ENCODE data around the gene CTNS. TPM values are rescaled to one million over a fixed set of nuclear protein-coding genes. Genes with fewer than 3 reads are reported as not detected.

CTNS gene
- total and polyA plus RNA-seq, 2 donors from 2014 or later: 11.9 to 15.7 TPM

DNA sequence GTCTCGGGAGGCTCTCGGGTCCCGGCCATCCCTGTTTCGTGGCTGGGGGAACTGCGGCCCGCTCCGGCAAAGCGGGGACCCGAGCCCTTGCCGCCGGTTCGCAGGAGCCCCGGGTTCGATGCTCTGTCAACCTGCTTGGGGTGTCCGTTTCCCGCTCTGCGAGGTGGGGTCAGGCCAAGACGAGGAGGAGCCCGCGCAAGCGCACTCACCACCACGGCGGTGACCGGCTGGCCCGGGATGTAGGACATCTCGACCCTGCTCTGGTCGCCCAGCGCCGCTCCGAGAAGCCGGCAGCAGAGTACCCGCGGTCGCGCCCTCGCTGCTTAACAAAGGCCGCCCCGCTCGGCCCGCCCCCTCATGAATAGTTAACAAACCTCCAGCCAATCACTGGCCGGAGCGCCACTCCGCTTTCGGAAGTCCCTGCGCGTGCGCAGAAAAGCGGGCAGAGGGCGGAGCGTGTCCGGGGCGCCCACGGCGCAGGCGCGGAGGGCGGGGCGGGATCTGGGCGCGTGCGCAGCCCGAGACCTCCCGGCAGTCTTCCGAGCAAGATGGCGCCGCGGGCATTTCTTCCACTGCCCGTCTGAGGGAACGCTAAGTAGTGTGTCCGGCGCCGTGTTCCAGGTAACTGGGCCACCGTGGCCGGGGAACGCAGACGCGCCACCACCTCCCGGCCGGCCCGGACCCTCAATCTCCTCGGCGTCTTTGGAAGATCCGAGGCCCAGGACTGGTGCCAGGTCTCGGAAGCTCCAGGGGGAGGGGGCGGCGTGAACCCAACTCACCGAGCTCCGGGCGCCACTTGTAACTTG is 31.9 kb downstream of the CTNS start, which contains the start of the genes EMC6 and TAX1BP3:
Gene EMC6, plus strand, starts transcription at position 534 of the 806 bp plus-strand sequence. CDS start 335 bp downstream, outside the sequence.
Gene TAX1BP3, minus strand, starts transcription at position 300 of the 806 bp plus-strand sequence. Its CDS starts 52 bp downstream, at position 248.
- no peaks in the 10 kb centered on the region for H3K27me3 ChIP-seq (ENCODE audit: control insufficient read depth, insufficient read depth, low read length)
- H3K4me1 ChIP-seq (ENCODE audit: control insufficient read depth in 2 of 3, insufficient read depth in 2 of 3, low read depth in 1 of 3, low read length in 3 of 3): peaks cover 0 to 19% (median 7%) of the 10 kb centered on the region in 3 donors
- peak within 1 kb of the TSS; percentile 73 to 85 (median 82) for H3K4me3 ChIP-seq (ENCODE audit: low read length in 3 of 3)
- peak within 1 kb of the TSS; percentile 59 to 93 (median 78) for H3K9ac ChIP-seq (ENCODE audit: low read length in 3 of 3)
- H3K36me3 ChIP-seq (ENCODE audit: control insufficient read depth in 2 of 3, insufficient read depth in 3 of 3, low read length in 3 of 3): peaks cover 0 to 7% (median 7%) of the 10 kb centered on the region in 3 donors
- no peaks in the 10 kb centered on the region for H3K9me3 ChIP-seq (ENCODE audit: control insufficient read depth in 2 of 3, insufficient read depth in 1 of 3, low read length in 3 of 3)
- intact Hi-C loops (cut with DNase I): no loop called here
- no peak for TF ChIP-seq CTCF (IDR thresholded peaks at IDR 0.05; ENCODE audit: borderline replicate concordance, extremely low read depth, insufficient read depth)
- H3K27ac ChIP-seq (ENCODE audit: low read depth in 2 of 2, low read length in 2 of 2): peak within 1 kb of the TSS; percentile 96 to 99
- peak; percentile 8 for FAIRE-seq
- DNase-seq: peak; percentile 99 to 100 (median 99)

GRCh38 chr17:3669085-3669347 is 32.5 kb downstream of the CTNS start:
- H3K27me3 ChIP-seq (ENCODE audit: control insufficient read depth, insufficient read depth, low read length): no peaks in the 10 kb centered on the region
- FAIRE-seq: no peak

DNA sequence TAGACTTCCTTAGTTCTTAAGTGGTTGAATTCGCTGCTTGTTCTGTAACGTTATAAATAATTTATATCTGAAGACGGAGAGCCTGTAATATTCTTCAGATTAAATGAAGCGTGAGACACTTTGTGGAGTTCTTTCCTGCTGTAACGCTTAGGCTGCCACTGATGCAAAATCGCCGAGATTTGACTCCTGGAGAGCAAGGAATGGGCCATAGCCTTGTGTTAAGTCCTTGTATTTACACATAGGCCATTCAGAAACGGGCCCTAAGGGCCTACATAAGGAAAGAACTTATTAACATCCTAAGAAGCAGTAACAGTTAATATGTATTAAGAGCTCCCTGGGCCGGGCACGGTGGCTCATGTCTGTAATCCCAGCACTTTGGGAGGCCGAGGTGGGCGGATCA is 33.0 kb downstream of the CTNS start:
- FAIRE-seq: no peak
- Histone ChIP-seq H3K27ac (ENCODE audit: low read depth in 2 of 2, low read length in 2 of 2) (no peak overlapping the region), H3K4me3 (ENCODE audit: low read length in 3 of 3) (peak overlapping the region; percentile 73 to 85 (median 82)), H3K4me1 (ENCODE audit: control insufficient read depth in 2 of 3, insufficient read depth in 2 of 3, low read depth in 1 of 3, low read length in 3 of 3) (peaks cover 0 to 19% (median 7%) of the 10 kb centered on the region in 3 donors), H3K27me3 (ENCODE audit: control insufficient read depth, insufficient read depth, low read length) (no peaks in the 10 kb centered on the region), H3K9me3 (ENCODE audit: control insufficient read depth in 2 of 3, insufficient read depth in 1 of 3, low read length in 3 of 3) (no peaks in the 10 kb centered on the region), H3K9ac (ENCODE audit: low read length in 3 of 3) (peak overlapping the region in 2 of 3 donors; percentile 59 to 93), H3K36me3 (ENCODE audit: control insufficient read depth in 2 of 3, insufficient read depth in 3 of 3, low read length in 3 of 3) (peaks cover 0 to 2% (median 0%) of the 10 kb centered on the region in 3 donors)
- DNase-seq: no peak
- TF ChIP-seq CTCF (IDR thresholded peaks at IDR 0.05; ENCODE audit: borderline replicate concordance, extremely low read depth, insufficient read depth): no peak
- intact Hi-C loops (cut with DNase I): no loop called here

More at GRCh38 chr17:3669085-3669347, 32.5 kb downstream of the CTNS start:
- Histone ChIP-seq H3K4me1 (ENCODE audit: control insufficient read depth in 2 of 3, insufficient read depth in 2 of 3, low read depth in 1 of 3, low read length in 3 of 3) (peaks cover 0 to 19% (median 7%) of the 10 kb centered on the region in 3 donors), H3K27ac (ENCODE audit: low read depth in 2 of 2, low read length in 2 of 2) (peak overlapping the region; percentile 77 to 86), H3K4me3 (ENCODE audit: low read length in 3 of 3) (peak overlapping the region; percentile 73 to 85 (median 82)), H3K9ac (ENCODE audit: low read length in 3 of 3) (peak overlapping the region; percentile 59 to 93 (median 76)), H3K36me3 (ENCODE audit: control insufficient read depth in 2 of 3, insufficient read depth in 3 of 3, low read length in 3 of 3) (peaks cover 0 to 7% (median 3%) of the 10 kb centered on the region in 3 donors), H3K9me3 (ENCODE audit: control insufficient read depth in 2 of 3, insufficient read depth in 1 of 3, low read length in 3 of 3) (no peaks in the 10 kb centered on the region)
- intact Hi-C loops (cut with DNase I): no loop called here
- TF ChIP-seq CTCF (IDR thresholded peaks at IDR 0.05; ENCODE audit: borderline replicate concordance, extremely low read depth, insufficient read depth): no peak
- no peak for DNase-seq

Data from kidney (tissue), 14 donors.